Liver (tissue), 9 donors: ENCODE results near the gene NSFL1C. TPM values are rescaled to one million over a fixed set of nuclear protein-coding genes. Genes with fewer than 3 reads are reported as not detected.

Source experiments
- DNase-seq: peaks from one replicate; pipeline ENCODE4 v3.0.0-alpha.2; 2017; ENCODE audit warnings: low spot score
- H3K27ac ChIP-seq, 2 donors: one replicate each; pipeline ENCODE4 v1.7.0; 2013; ENCODE audit warnings: inconsistent platforms in 2 of 2, low read length in 2 of 2, control low read depth in 1 of 2, low read depth in 1 of 2, mild to moderate bottlenecking in 1 of 2
- H3K27me3 ChIP-seq, 4 donors: one replicate each; pipeline versions ENCODE4 v1.6.1 to v1.7.0; 2013; ENCODE audit warnings: low read length in 3 of 4, inconsistent platforms in 1 of 4, mild to moderate bottlenecking in 1 of 4, moderate library complexity in 1 of 4; ENCODE audit not compliant: control insufficient read depth in 4 of 4, insufficient read depth in 4 of 4
- H3K36me3 ChIP-seq, 4 donors: one replicate each; pipeline versions ENCODE4 v1.6.1 to v1.7.0; 2013; ENCODE audit warnings: low read length in 3 of 4, mild to moderate bottlenecking in 3 of 4, low read depth in 1 of 4, moderate library complexity in 1 of 4; ENCODE audit not compliant: control insufficient read depth in 4 of 4, insufficient read depth in 3 of 4
- H3K4me1 ChIP-seq, 4 donors: one replicate each; pipeline versions ENCODE4 v1.6.1 to v1.7.0; 2013; ENCODE audit warnings: low read length in 3 of 4, mild to moderate bottlenecking in 3 of 4, moderate library complexity in 1 of 4; ENCODE audit not compliant: control insufficient read depth in 4 of 4, insufficient read depth in 4 of 4
- H3K4me3 ChIP-seq, 3 donors: one replicate each; pipeline versions ENCODE4 v1.6.1 to v1.7.0; 2013; ENCODE audit warnings: low read length in 3 of 3, control low read depth in 1 of 3, low read depth in 1 of 3, mild to moderate bottlenecking in 1 of 3
- H3K9ac ChIP-seq, 2 donors: one replicate each; pipeline ENCODE4 v1.7.0; 2013; ENCODE audit warnings: low read length in 2 of 2, mild to moderate bottlenecking in 2 of 2, moderate library complexity in 2 of 2, control low read depth in 1 of 2, low read depth in 1 of 2
- H3K9me3 ChIP-seq, 4 donors: one replicate each; pipeline versions ENCODE4 v1.6.1 to v1.7.0; 2013; ENCODE audit warnings: low read length in 3 of 4; ENCODE audit not compliant: control insufficient read depth in 4 of 4
- ATF3 ChIP-seq: IDR thresholded peaks from 2 replicates; pipeline ENCODE4 v1.6.1; 2016; ENCODE audit warnings: antibody characterized with exemption
- CTCF ChIP-seq: fragments of 150-350 bp; IDR thresholded peaks from 2 replicates; pipeline ENCODE4 v1.5.1; 2017; ENCODE audit warnings: improper control_type of control experiment, low read depth, low read length; ENCODE audit not compliant: missing input control
- EGR1 ChIP-seq, 2 donors: IDR thresholded peaks; 2 replicates each; pipeline ENCODE4 v1.6.1; 2016 to 2018; ENCODE audit warnings: antibody characterized with exemption in 2 of 2, low read depth in 2 of 2
- FOXA1 ChIP-seq: IDR thresholded peaks from 2 replicates; pipeline ENCODE4 v1.6.1; 2016; ENCODE audit warnings: antibody characterized with exemption
- FOXA2 ChIP-seq: IDR thresholded peaks from 2 replicates; pipeline ENCODE4 v1.6.1; 2016; ENCODE audit warnings: antibody characterized with exemption
- GABPA ChIP-seq, 2 donors: IDR thresholded peaks in 1 of 2; conservative IDR thresholded peaks in 1 of 2; 2 replicates each; pipeline ENCODE4 v1.6.1; 2016; ENCODE audit warnings: antibody characterized with exemption in 2 of 2, mild to moderate bottlenecking in 1 of 2, moderate library complexity in 1 of 2
- HNF4A ChIP-seq, 2 donors: conservative IDR thresholded peaks; 2 replicates each; pipeline ENCODE4 v1.6.1; 2016; ENCODE audit warnings: antibody characterized with exemption in 2 of 2, mild to moderate bottlenecking in 2 of 2
- HNF4G ChIP-seq: IDR thresholded peaks from 2 replicates; pipeline ENCODE4 v1.6.1; 2016; ENCODE audit warnings: antibody characterized with exemption
- JUND ChIP-seq, 2 donors: IDR thresholded peaks; 2 replicates each; pipeline ENCODE4 v1.6.1; 2016; ENCODE audit warnings: antibody characterized with exemption in 2 of 2
- MAX ChIP-seq: IDR thresholded peaks from 2 replicates; pipeline ENCODE4 v1.6.1; 2016; ENCODE audit warnings: antibody characterized with exemption
- NR2F2 ChIP-seq: IDR thresholded peaks from 2 replicates; pipeline ENCODE4 v1.6.1; 2016; ENCODE audit warnings: antibody characterized with exemption
- RAD21 ChIP-seq, 2 donors: IDR thresholded peaks; 2 replicates each; pipeline ENCODE4 v1.6.1; 2016; ENCODE audit warnings: antibody characterized with exemption in 2 of 2, mild to moderate bottlenecking in 2 of 2
- REST ChIP-seq: IDR thresholded peaks from 2 replicates; pipeline ENCODE4 v1.6.1; 2016; ENCODE audit warnings: antibody characterized with exemption, mild to moderate bottlenecking
- RXRA ChIP-seq, 2 donors: IDR thresholded peaks; 2 replicates each; pipeline ENCODE4 v1.6.1; 2017 to 2018; ENCODE audit warnings: antibody characterized with exemption in 2 of 2, mild to moderate bottlenecking in 1 of 2
- SP1 ChIP-seq: IDR thresholded peaks from 2 replicates; pipeline ENCODE4 v1.6.1; 2018; ENCODE audit warnings: antibody characterized with exemption, mild to moderate bottlenecking
- TAF1 ChIP-seq: conservative IDR thresholded peaks from 2 replicates; pipeline ENCODE4 v1.6.1; 2016; ENCODE audit warnings: antibody characterized with exemption, mild to moderate bottlenecking
- YY1 ChIP-seq: IDR thresholded peaks from 2 replicates; pipeline ENCODE4 v1.6.1; 2016; ENCODE audit warnings: antibody characterized with exemption, mild to moderate bottlenecking
- ZBTB33 ChIP-seq: IDR thresholded peaks from 2 replicates; pipeline ENCODE4 v1.6.1; 2016; ENCODE audit warnings: antibody characterized with exemption
- WGBS: extraction: QIAGEN DNeasy Blood & Tissue Kit; methylation state at CpG from one replicate; pipeline ENCODE4 v1.1.7; 2013; 5-methylcytosine and 5-hydroxymethylcytosine counted together
- polyA plus RNA-seq, 2 donors: library from polyadenylated mRNA; stranded (reverse) in 1 of 2; unstranded in 1 of 2; fragments of 200-250 nt in 1 of 2; fragments of >200 nt in 1 of 2; fragmentation: Nextera tagmentation in 1 of 2; extraction: Ambion mirVana in 1 of 2; gene quantifications; one replicate each; pipeline versions ENCODE4 v1.2.1 to v1.2.3, GENCODE V29; 2013 to 2015
- total RNA-seq, 2 donors: library from RNA; depleted of rRNA; stranded (reverse); fragments of >200 nt; gene quantifications; one replicate each; pipeline ENCODE4 v1.2.3, GENCODE V29; 2014
- donor health status: healthy.
- donor health status: healthy.
- donor health status: healthy.
- donor health status: healthy.
- donor health status: healthy.

The NSFL1C gene
- total and polyA plus RNA-seq, 4 donors, result 13.7 to 49.0 (median 34.7) TPM

- TF ChIP-seq REST, result no peak
These were observed 37.0 kb upstream of the NSFL1C start (continued) for GRCh38 chr20:1503564-1504227.

GRCh38 chr20:1500496-1500895, 33.8 kb upstream of the NSFL1C start:
- H3K4me3 ChIP-seq, result no peak overlapping the region
- peaks cover 0 to 3% (median 0%) of the 10 kb centered on the region in 4 donors for H3K27me3 ChIP-seq
- no peaks in the 10 kb centered on the region for H3K4me1 ChIP-seq
- no peak overlapping the region for H3K27ac ChIP-seq
- 67% methylated on average over 3 of the region's 3 CpGs for WGBS
- no peak for DNase-seq
- TF ChIP-seq MAX, result no peak
- no peak for TF ChIP-seq SP1
- no peak for TF ChIP-seq FOXA2
- no peak for TF ChIP-seq FOXA1
- TF ChIP-seq NR2F2, result no peak
- no peak for TF ChIP-seq ATF3
- TF ChIP-seq EGR1 (IDR thresholded peaks at IDR 0.05; ENCODE audit: low read depth in 2 of 2), result no peak
- TF ChIP-seq RXRA (IDR thresholded peaks at IDR 0.05), result no peak
- no peak for TF ChIP-seq RAD21 (IDR thresholded peaks at IDR 0.05)
- H3K9ac ChIP-seq, result no peak overlapping the region
- no peaks in the 10 kb centered on the region for H3K9me3 ChIP-seq
- no peaks in the 10 kb centered on the region for H3K36me3 ChIP-seq

GRCh38 chr20:1499528-1500420, 33.1 kb upstream of the NSFL1C start:
- no peak for DNase-seq
- no peaks in the 10 kb centered on the region for H3K4me1 ChIP-seq
- WGBS, result 90% methylated on average over 8 of the region's 8 CpGs
- H3K27ac ChIP-seq, result no peak overlapping the region
- H3K9me3 ChIP-seq, result no peaks in the 10 kb centered on the region
- H3K9ac ChIP-seq, result no peak overlapping the region
- H3K27me3 ChIP-seq, result peaks cover 0 to 3% (median 0%) of the 10 kb centered on the region in 4 donors
- H3K36me3 ChIP-seq, result no peaks in the 10 kb centered on the region
- no peak overlapping the region for H3K4me3 ChIP-seq
- no peak for TF ChIP-seq ZBTB33
- TF ChIP-seq HNF4A (conservative IDR thresholded peaks at IDR 0.05), result no peak
- no peak for TF ChIP-seq SP1
- no peak for TF ChIP-seq TAF1
- no peak for TF ChIP-seq FOXA2
- no peak for TF ChIP-seq CTCF
- no peak for TF ChIP-seq GABPA (IDR thresholded peaks at IDR 0.05 in 1 of 2, conservative IDR thresholded peaks at IDR 0.05 in 1 of 2)
- TF ChIP-seq EGR1 (IDR thresholded peaks at IDR 0.05; ENCODE audit: low read depth in 2 of 2), result no peak
- TF ChIP-seq NR2F2, result no peak
- TF ChIP-seq YY1, result no peak
- no peak for TF ChIP-seq FOXA1
- TF ChIP-seq HNF4G, result no peak
- no peak for TF ChIP-seq RXRA (IDR thresholded peaks at IDR 0.05)
- TF ChIP-seq JUND (IDR thresholded peaks at IDR 0.05), result no peak
